G401 (cell line): ENCODE data around the gene LAMA2. TPM values are rescaled to one million over a fixed set of nuclear protein-coding genes. Genes with fewer than 3 reads are reported as not detected.
"Not testable (repeated sequence)": the region's sequence is repeated elsewhere in the genome, so short reads cannot be mapped to it uniquely, and the experiment has no call there.

Experiments used
- DNase-seq: peaks from one replicate; pipeline ENCODE4 v3.0.0-alpha.2; 2015; ENCODE audit warnings: low spot score
- in situ Hi-C: cut with HindIII; loops from 2 replicates; pipeline ENCODE4 v1.10.0; 2016; ENCODE audit warnings: low sequenced_read_pairs, mixed read lengths
- total RNA-seq: library from RNA; depleted of rRNA; stranded (reverse); fragments of >200 nt; shearing (Covaris generic); gene quantifications from 2 replicates; pipeline ENCODE4 v1.2.3, GENCODE V29; 2014

The LAMA2 gene
- total RNA-seq, 1 experiment from 2014 or later, result not detected

DNA sequence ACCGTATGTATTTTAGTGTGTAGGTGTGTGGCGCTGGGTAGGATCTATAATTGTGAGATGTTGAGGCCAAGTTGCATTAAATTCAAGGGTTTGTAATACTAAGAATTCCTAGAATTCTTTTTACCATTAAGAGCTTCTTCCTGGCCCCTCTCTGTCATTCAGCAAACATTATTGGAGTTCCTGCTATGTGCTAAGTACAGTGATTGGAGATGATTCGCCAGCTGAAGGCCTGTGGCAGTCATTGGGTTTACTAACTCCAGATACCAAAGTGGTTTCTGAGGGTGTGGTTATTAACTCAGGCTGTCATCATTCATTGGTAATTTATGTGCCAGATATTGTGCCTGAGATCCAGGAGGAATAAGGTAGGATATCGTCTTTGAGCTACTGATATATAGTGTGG, 167.1 kb downstream of the LAMA2 start:
- DNase-seq, result no peak
- in situ Hi-C loops, result no loop called here

DNA sequence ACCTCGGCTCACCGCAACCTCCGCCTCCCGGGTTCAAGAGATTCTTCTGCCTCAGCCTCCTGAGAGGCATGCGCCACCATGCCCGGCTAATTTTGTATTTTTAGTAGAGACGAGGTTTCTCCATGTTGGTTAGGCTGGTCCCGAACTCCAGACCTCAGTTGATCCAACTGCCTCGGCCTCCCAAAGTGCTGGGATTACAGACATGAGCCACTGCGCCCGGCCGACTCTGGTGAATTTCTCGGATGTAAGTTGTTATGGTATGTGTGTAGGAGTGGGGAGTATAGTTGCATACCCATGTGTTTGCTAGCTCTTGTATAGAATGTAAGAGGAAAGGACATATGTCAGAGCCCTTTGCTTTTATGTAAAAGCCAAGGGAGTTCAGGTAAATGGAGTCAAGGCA, 170.2 kb downstream of the LAMA2 start:
- in situ Hi-C loops, result not testable (repeated sequence)

DNA sequence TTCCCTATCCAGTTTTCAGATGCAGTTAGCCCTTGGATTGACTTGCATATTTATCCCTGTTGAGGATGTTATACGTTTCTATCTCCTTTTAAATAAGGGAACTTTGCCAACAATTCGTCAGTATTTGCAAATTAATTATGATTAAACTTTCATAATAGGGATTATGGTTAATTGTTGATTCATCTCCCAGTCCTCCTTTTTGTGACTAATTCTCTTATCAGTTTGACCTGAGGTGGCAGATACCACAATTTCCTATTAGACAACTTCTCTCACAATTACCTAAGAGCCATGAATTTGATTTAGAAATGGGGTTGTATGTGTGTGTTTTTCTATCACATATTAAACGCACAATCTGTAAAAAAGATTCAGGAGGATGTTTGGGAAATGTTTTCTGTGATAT, 172.9 kb downstream of the LAMA2 start:
- DNase-seq, result no peak
- in situ Hi-C loops, result no loop called here

More for the DNA sequence above, 170.2 kb downstream of the LAMA2 start:
- not testable (repeated sequence) for DNase-seq

DNA sequence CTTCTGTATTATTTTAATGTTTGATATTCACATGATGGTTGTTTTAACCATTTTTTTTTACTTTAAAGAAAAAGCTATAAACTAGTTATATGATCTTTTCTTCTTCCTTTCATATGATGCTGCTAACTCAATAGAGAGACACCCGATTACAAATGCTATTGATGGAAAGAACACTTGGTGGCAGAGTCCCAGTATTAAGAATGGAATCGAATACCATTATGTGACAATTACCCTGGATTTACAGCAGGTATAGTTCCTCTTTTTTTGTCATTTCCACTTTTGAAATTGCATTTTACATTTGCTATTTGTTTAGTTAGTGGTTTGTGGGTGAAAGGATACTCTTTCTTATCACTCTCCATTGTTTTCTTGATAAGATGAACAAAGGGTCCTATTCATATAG, 176.7 kb downstream of the LAMA2 start:
- in situ Hi-C loops, result no loop called here
- no peak for DNase-seq

DNA sequence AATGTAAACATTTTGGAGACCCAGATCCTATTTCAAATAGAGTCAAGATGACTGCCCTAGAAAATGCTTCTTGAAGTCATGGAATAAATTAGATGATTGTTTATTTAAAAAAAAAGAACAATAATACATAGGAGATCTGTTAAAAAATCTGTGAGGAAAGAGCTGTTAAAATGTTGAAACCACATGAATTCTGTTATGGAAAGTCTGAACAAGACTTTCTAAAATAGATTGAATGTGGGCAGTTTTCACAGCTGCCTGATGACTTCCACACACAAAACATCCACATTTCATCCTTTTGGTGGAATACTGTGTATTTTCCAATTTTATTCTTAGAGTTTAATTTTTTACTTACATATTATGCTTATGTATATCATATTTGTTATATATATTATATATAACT, 186.1 kb downstream of the LAMA2 start:
- no peak for DNase-seq
- in situ Hi-C loops, result no loop called here

DNA sequence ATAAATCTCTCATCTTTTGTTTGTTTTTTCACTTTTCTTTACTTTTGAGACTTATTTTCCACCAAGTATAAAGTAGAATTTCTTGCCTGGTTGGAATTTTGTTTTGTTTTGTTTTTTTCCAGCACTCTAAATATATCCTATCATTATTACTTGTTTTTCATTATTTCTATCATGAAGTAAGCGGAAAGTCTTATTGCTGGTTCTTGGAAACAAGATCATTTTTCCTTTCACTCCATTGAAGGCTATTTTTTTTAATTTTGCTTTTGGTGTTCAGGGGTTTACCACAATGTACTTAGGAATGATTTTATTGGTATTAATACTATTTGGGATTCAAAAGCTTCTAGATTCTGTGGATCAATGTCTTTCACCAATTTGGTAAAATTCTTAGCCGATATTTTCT, 190.1 kb downstream of the LAMA2 start:
- in situ Hi-C loops, result no loop called here
- DNase-seq, result no peak

DNA sequence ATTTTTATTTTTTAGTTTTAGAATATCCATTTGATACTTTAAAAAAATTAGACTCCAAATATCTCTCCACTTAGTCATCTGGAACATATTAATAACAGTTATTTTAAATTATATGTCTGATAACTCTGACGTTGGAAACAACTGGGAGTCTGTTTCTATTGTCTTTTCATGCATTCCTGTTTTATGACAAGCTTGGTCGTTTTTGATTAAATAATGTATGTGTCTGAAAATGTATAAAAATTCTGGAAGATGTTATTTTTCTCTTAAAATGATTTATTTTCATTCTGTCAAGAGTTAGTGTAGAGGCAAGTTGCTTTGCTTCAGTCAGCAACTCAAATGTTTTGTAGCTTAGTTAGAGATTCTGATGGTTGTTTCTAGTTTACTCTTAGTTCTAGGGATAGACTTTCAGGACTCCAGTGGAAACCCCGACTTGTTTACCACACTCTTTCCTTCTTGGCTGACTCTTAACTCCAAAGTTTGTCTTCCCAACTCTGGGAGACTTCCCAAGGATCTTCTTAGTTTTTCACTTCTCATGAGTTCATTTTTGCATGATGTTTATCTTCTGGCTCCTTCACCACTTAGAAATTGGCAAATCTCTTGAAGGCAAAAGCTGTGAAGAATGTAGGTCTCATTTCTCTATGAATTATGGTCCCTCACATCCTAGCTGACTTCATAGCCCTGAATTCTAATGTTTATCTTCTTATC, 190.9 kb downstream of the LAMA2 start:
- in situ Hi-C loops, result no loop called here
- DNase-seq, result no peak

DNA sequence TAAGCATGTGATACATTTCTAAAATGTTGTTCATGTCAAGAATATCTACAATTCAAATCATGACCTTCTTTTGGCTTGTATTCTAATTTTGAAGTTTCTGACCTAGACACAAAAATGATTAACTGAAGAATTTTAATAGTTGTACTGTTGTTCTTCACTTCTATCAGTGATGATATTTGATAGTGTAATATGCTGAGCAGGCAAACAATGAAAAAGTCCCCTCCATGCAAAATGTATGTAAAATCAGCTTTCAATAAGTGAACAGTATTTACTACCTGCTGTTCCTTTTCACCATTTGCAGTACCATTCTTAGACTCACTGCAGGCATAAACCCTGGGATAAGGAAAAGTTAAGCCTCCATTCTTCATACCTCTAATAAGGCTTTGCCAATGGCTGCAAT, 201.5 kb downstream of the LAMA2 start:
- no peak for DNase-seq
- in situ Hi-C loops, result no loop called here

DNA sequence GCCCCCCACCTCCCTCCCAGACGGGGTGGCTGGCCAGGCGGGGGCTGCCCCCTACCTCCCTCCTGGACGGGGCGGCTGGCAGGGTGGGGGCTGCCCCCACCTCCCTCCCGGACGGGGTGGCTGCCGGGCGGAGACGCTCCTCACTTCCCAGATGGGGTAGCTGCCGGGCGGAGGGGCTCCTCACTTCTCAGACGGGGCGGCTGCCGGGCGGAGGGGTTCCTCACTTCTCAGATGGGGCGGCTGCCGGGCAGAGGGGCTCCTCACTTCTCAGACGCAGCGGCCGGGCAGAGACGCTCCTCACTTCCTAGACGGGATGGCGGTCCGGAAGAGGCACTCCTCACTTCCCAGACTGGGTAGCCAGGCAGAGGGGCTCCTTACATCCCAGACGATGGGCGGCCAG, 205.5 kb downstream of the LAMA2 start:
- DNase-seq, in situ Hi-C loops: not testable (repeated sequence)

DNA sequence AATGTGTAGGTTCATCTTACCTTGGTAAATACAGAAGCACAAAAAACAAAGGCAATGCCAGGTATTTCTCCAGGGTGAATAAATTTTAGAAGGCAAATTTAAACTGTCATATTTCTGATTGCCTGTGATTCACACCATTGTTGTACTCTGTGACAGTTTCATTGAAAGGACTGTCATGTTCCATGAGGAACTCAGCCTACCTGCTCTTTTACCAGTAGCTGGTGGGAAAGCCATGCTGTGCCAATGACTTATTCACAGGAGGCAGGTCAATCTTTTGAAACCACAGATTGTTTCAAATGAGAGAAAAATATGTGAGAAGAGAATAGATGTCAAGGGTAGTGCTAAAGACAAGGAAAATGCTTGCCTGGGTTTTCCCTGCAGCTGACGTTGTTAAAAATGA, 206.4 kb downstream of the LAMA2 start:
- in situ Hi-C loops, result no loop called here
- no peak for DNase-seq

DNA sequence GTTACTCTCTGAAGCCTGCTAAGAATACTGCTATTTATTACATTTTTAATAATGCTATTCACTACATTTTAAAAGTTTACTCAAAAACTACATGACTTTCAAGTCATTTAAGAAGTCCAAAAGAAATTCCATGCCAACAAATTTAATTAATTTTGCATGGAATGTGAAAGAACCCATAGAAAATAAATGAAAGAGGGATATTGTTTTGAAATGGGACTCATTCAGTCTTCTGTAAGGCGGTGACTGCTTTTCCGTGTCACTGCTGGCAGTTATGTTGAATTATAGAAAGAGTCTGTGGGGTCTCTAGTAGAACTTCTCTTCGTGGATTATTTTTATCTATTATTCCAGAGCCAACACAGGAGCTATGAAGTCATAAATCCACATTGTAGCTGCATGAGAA, 211.2 kb downstream of the LAMA2 start:
- in situ Hi-C loops, result no loop called here
- DNase-seq, result no peak

DNA sequence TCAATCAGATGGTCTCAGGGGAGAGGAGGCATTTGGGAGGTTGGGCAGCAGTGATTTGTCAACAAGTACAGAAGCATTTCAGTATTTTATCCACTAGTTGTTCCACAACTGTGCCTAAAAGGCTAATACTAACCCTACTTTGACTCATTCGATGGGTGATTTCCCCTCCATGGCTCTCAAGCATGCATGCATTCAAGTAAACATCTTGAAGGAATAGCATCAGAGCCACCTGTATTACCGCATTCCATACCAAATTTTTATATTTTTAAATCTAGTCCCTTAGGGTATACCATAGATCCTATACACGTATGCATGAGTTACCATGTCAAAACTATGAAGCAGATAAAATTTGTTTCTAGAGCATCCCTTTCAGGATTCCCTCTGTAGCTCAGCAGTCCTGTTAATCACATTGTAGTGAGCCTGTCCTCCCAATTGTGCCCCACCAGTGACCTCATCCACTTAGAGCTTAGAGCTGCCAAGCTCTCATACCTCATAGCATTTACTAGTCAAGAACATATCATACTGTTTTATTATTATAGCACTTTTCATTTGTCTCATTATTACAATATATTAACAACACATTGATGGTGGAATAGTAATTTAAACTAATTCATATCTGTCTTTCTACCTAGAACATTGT, 213.8 kb downstream of the LAMA2 start:
- DNase-seq, result no peak
- in situ Hi-C loops, result no loop called here

DNA sequence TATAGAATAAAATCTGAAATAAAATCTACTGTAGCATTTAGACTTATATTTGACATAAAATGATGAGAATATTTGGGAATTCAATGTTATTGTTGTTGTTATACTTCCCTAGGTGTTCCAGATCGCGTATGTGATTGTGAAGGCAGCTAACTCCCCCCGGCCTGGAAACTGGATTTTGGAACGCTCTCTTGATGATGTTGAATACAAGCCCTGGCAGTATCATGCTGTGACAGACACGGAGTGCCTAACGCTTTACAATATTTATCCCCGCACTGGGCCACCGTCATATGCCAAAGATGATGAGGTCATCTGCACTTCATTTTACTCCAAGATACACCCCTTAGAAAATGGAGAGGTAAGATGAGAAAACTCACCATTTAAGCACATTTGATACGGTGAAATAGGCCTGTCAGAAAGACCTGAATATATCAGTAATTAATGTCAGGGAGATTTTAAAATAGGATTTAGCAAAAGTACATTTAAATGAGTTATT, 215.2 kb downstream of the LAMA2 start:
- DNase-seq, result no peak
- in situ Hi-C loops, result no loop called here

DNA sequence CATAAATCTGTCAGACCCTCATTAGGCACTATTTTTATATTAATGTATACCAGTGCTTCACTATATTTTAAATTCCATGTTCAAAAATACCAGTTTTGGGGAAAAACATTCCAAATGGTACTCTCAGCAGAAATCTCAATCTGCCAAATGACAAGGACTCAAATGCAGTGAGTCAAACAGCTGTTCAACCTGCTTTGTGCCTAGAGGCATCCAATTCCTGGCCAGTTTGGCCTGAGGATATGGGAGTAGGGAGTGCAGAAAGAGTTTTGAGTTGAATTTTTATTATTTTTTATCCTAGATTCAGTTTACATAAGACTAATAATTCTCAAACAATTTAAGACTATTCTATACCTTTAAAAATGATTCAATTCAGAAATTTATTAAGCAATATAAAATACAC, 216.8 kb downstream of the LAMA2 start:
- no peak for DNase-seq
- in situ Hi-C loops, result no loop called here

DNA sequence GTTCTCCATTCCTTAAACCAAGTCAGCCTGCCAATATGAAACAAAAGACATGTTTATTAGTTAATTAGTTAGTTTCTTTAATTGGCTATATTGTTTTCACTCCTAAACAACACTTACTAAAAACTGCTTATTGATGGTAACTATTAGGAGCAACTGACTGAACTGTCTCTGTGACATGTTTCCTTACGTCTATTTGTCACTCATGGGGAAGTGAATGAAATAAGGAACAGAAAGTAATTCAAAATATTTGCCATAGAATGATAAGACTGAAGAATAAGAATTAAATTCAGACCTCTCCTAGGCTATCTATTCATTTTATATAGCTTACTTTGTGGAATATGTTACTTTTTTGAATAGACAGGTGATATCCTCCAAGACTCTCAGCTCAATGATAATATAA, 217.2 kb downstream of the LAMA2 start:
- DNase-seq, result no peak
- in situ Hi-C loops, result no loop called here

DNA sequence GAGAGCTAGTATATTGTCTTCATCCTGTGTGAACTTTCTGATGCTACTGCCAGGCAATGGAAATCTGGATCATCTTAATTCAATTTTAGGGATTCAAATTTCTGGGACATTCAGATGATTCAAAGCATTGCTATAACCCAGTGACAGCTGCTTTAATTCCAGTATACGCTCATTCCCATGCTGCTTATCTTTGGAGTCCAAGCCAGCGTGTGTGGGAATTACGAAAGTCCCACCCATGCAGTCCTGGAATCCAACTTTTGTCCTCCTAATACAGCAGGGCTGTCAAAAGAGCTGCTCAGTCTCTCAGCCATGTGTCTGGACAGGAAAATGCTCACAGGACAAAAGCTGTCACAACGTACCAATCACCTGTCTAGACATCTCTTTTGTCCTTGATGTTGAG, 219.8 kb downstream of the LAMA2 start:
- DNase-seq, result no peak
- in situ Hi-C loops, result no loop called here

DNA sequence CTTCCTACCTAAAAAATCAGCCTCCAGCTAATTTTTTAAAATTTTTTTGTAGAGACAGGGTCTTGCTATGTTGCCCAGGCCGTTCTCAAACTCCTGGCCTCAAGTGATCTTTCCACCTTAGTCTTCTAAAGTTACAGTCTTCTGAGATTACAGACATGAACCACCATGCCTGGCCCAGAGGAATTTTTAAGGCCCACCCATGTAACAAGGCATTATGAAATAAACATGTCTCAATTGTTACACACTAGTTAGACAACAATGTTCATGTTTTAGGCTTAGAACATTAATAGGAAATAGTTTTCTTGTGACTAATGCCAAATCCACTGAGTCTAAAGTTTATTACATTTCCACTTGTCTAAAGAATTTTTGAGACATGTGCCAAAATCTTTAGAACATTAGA, 221.2 kb downstream of the LAMA2 start:
- in situ Hi-C loops, result no loop called here
- DNase-seq, result no peak

DNA sequence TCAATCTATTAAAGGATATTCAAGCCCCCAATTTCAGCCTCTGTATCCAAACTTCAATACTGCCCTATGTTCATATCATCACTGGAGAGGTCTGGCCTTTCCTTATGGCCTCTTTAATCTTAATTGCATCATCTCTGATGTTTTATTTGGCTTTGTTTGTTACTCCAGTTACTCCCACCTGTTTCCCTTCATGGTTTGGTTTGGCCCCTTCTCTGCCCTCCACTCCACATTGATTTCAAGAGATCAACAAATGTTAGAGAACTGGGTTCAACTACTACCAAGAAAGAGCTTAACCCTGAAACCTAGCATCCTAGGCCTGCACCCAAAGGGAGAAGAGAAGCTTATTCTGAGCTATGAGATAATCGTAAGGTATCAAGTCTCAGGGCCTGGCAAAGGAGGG, 221.6 kb downstream of the LAMA2 start:
- DNase-seq, result no peak
- in situ Hi-C loops, result no loop called here

DNA sequence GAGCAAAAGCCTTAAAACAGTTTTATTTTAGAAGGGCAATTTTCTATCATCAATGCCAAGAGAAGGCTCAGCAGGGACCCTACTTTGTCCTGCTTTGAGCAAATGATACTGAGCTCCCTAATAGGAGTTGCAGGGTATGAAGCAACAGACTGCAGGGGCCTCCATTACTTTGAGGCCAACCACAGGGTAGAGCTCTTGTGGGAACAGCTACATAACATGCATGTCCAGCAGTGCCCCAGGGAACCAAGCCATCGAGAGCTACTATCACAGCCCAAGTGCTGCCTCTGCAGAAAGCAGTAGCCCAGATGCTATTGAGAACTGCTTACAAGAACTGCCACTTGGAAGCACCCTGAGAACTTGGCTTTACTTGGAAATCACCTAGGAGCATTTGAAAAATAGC, 222.1 kb downstream of the LAMA2 start:
- in situ Hi-C loops, result no loop called here
- no peak for DNase-seq

DNA sequence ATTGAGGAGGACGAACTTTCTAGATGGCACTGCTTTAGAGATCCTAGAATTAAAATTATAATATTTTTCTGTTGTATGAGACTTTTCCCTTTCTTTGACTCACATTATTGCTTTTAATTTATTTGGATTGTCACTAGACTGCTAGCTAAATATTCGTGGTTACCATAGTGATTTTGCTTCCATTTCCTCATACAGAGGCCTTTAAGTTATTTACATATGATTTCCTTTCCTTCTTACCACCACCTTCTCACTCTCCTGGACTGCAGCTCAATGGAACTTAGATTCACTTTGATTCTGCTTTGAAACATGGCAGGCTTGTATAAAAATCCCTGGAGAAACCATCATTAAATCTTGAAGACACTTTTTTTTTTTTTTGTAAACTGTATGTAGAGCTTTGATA, 222.9 kb downstream of the LAMA2 start:
- no peak for DNase-seq
- in situ Hi-C loops, result no loop called here

DNA sequence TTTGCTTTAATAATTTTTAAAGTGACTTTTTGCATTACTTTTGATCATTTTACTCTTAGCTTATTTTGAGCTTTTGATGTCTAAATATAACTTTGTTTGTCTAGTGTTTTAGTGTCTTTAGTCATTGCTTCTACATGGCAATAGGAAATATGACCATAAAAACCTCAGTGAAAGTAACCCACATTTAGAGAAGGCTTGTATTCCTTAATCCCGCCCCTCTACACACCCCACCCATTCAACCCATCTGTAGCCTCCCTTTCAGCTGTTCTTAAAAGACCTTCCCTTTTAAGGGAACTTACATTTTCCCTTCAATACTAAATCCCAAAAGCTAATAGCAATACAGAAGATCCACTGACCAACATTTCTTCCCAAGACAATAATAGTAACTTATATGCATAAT, 225.4 kb downstream of the LAMA2 start:
- in situ Hi-C loops, result no loop called here
- no peak for DNase-seq
